AG20443 (cell line): ENCODE data around the gene SEMA3F.

Experiments
- DNase-seq: peaks from one replicate; pipeline ENCODE4 v3.0.0; 2012; ENCODE audit warnings: low spot score, mixed read lengths

SEMA3F gene

DNA sequence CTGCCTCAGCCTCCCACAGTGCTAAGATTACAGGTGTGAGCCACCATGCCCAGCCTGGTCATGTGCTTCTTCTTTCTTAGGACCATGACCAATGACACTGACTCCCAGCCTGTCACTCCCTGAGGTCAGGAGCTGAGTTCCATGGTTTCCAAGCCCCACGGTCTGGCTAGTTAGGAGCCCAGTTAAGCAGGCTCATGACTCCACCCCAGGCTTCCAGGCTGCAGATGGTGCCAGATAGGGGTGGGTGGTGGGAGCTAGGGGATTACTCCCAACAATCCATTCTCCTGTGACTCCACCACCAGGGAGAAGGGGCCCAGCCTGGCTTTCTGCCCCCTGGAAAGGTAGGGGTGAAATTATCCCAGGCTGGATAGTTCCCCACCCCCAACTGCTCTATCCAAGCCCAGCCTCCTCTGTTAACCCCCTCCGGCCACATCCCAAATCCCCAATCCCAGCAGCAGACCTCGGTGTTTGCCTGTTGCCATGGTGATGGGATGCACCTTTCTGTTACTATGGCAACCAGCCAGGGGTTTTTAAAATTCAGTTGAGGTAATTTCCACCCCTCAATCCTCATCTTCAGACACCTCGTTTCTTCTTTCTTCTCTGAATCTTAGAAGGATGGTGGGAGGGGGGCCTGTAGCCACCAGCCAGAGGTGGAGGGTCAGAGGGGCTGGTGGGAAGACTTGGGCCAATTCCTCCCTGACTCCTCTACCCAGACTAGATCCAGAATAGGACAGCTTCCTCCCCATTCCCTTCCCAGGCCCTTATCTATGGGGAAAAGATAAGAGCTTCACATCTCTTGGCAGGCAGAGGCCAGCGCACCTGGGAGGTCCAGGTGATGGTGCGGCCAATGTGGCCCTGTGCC lies 22.5 kb upstream of the SEMA3F start:
- no peak for DNase-seq

DNA sequence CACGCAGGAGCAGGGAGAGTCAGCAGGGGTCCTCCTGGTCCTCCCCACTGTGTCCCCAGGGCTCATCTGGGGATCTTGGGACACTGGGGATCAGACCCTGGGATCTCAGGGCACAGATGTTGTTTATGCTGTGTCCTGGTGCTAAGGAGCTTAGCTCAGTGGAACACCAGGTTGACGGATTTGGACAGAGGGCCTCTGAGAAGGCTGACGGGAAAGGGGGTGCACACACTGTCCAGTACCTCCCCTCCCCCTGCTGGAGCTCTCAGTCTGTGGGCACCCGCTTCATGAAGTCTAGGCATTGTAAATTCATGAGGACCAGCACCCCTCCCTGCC lies 21.9 kb upstream of the SEMA3F start:
- DNase-seq, result no peak

DNA sequence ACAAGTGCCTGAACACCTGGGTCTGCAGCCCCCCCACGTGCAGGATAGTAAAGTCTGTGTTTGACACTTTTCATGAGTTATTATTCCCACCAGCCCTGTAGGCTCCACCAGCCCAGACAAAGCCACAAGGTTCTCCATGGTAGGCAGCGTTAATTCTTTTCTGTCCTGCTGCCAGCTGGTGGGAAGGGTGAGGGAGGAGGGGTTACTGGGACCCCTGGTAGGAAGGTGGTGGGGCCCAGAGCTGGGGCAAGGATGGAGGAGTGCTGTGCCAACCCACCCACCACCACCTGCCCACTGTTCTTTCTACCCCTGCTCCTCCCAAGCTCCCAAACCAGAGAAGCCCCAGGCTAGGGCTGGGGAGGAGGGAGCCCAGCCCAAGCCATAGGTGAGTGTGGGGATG lies 20.8 kb upstream of the SEMA3F start:
- DNase-seq, result no peak

DNA sequence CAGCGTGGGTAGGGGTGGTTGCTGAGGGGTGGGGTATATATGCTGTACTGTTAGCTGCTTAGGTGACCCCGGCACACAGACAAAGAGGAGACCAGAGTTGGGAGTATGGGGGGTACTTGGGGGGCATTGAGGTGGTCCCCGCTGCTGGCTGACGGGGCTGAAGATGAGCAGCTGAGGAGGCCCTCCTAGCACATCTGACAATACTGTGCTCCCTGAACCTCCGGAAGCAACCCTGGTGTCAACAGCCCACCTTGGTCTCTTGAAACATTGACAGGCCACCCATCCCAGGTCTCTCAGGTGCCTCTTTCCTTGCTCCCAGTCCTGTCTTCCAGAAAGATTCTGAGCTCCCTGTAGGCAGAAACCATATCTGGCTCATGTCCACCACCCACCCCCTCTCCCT lies 19.2 kb upstream of the SEMA3F start:
- no peak for DNase-seq

DNA sequence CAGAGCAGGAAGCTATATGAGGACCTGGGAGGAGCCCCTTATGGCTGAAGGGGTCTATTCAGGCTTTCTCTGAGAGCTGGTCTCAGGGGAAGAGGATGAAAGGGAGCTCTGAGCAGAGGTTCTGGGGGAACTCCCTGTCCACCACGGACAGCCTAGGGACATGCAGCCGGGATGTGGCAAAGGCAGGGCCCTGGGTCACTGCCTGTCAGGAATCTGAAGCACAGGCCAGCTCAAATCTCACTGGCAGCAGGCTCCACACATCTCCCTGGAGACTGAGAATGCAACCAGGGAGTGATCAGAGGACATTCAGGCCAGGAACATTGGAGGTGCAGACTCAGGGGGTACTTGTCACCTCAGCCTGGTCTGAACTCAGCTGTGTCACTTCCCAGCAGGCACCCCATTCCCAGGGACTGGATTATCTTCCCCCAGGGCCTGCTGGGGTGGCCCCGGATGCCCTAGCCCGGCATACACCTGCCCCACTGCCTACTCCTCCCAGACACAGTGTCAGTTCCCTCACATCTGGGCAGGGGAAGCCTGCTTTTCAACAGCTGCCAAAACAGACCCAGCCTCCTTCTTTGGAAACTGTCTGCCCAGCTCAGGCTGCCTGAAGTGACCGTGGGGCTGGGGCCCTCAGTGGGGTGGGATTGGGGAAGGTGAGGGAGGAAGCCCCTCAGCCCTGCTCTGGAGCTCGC lies 18.3 kb upstream of the SEMA3F start:
- DNase-seq, result no peak

DNA sequence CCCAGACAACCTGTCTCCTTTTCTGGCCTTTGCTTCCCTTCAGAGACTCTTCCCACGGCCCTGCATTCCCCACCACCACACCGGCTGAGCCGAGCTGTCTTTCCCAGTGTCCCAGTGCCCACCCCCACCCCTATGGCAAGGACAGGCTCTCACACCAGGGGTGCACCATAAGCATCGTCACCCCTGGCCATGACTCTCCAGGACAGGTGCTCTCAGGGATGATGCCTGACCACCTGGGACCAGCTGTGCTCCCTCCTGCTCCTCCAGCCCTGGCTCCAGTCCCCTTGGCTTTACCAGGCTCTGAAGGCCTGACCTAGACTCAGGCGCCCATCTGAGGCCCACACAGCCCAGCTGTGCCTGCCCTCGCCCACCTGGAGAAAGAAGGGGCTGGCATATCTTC lies 17.6 kb upstream of the SEMA3F start:
- no peak for DNase-seq

DNA sequence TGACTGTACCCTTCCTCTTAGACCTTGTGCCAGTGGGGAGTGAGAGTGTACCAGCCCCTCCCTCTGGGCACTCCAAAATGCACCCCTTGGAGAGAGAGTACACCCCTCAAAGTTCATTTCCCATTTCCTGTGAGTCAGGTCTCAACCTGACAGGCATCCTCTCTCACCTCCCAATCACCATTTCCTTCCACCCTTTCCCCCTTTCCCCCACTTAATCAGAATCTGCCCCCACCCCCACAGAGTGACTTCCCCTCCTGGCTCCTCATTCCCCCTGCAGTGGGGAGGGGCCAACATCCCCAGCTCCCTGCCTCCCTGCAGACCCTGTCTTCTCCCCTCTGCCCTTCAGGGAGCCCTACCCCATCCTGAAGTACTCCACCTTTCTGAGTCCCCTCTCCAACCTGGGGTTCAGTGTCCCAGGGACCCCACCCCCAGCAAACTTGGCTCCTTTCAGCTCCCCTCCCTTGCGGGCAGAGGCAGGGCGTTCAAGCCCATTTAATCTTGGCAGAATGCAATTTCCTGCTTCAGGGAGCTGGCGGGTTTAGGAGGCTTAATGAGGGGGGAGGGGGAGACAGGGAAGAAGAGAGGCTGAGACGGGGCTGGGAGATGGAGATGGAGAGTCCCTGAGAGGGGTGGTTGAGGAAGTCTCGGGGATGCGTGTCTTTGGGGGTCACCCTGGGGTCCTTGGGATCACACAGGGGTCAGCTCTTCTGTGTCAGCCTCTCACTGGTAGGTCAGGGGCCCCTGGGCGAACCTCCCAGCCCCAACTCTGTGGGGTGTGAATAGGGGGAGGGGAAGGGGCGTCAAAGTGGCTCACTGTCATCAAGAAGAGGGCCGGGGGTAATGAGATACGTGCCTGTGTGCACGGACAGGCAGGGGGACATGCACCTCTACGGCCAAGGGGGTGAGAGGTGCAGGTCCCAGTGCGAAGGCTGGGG lies 16.6 kb upstream of the SEMA3F start:
- DNase-seq, result peak; percentile 32

DNA sequence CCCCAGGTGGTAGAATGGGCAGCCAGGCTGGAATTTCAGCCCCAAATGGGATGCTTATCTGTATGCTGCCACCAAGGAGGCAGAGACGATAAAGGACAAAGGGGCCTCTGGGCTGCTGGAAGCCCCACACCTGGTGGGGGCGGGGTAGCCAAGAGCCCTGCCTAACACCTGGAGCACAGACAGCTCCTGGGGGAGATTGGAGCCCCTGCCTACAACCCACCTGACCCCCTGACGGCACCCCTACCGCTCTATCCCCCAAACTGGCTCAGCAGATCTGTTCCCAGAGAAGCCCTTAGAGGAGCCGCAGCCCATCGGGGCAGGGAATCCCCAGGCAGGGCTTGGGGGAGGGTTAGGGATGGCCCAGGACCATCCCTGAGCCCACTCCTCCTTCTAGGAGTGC lies 15.8 kb upstream of the SEMA3F start:
- DNase-seq, result no peak

DNA sequence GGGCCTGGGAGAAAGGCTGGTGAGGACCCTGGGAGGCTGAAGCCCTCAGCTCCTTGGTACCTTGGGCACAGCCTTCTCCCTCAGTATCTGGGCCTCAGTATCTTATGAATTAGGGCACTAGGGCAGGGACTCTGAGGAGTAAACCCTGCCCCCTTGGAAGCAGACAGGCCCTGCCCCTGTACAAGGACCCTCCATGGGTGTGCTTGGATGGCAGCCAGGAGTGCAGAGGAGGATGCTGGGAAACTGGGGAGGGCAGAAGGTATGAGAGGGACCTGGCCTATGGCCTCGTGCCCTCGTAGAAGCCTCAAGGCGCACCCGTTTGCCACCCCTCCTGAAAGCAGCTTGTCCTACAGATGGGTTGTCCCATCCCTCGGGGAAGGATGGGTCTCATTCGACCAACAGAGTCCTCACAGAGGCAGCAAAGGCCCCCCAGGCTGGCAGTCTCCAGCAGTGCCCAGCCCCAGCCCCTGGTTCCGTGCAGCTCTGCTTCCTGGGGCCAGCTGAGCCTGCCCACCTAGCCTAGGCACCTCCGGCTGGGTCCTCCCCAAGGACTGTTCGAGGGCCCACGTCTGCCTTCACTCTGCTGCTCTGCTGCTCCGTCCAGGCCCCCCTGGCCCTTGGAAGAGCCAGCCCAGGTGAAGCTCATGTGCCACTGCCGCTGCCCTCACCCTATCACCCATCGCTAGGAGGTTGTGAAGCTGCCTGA lies 15.3 kb upstream of the SEMA3F start:
- DNase-seq, result no peak

DNA sequence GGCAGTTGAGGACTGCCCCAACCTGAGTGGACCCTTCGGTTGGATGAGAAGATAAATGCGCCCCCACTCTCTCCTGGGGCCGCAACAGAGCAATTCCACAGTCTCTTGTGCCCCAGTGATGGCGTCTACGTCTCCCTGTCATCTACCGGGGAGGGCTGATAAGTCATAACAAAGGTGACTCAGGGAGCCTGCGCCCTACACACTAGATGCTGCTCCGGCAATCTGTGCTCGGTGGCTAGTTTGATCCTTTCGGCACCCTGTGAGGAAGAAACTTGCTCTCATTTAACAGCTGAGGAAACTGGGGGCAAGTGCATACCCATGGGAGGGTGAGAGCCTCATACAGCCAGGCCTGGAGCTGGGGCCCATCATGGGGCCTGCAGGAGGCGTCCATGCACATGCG lies 14.1 kb upstream of the SEMA3F start:
- no peak for DNase-seq

DNA sequence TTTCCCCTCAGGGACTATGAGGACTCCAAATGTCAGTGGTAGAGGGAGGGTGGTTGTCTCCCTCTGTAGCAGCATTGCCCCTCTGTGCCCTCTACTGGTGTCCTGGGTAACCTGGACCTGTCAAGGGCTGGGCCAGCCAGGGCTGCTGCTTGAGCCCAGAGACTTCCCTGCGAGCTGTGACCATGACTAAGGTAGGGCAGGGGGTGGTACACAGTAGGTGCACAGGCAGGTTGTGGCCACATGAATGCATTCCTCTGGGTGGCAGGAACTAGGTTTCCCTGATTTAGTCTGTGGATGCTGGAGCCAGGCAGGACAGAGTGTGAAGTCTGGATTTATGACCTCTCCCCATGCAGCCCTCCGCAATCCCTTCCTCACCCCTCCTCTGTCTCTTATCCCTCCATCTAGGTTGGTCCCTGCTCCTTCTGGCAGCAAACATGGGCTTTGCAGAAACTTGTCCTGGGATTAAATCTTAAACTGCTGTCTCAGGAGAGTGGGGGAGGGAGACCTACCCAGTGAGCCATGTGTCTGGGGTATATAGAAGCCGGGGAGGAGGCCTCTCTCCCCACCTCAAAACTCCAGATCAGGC lies 8.7 kb upstream of the SEMA3F start:
- DNase-seq, result no peak

DNA sequence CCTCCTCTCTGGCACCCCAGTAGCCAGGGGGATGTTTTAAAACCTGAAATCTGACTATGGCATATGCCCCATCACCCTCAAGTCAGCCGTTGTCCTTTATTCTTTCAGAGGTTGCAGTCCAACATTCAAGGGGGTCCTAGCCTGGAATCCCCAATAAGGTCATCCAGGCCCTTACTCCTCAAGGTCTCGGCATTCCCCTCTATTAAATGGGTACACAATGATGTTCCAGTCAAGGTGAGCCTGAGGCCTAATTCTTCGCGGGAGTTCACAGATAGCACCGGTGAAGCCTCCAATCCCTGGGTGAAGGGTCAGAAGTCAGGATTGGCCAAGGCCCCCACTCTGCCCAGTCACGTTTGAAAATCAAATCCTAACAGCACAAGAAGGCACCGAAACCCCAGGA lies 8.1 kb upstream of the SEMA3F start:
- DNase-seq, result no peak

DNA sequence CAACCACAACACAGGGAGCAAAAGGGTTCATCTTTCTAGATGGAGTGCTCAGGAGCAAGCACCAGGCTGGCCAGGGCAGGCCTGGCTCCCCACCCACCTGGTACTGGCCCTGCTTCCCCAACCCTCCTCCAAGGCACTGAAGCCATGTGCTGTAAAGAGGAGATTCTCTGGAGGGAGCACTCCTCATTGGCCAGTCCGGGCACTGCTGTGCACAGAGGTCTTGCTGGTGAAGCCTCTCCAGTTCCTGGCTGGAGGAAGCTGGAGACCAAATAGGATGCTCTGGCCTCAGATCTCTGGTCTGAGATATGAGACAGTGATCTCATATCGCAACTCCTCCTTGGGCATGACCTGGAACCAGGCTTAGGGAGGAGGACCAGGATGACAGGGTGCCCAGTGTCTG lies 7.7 kb upstream of the SEMA3F start:
- DNase-seq, result no peak

DNA sequence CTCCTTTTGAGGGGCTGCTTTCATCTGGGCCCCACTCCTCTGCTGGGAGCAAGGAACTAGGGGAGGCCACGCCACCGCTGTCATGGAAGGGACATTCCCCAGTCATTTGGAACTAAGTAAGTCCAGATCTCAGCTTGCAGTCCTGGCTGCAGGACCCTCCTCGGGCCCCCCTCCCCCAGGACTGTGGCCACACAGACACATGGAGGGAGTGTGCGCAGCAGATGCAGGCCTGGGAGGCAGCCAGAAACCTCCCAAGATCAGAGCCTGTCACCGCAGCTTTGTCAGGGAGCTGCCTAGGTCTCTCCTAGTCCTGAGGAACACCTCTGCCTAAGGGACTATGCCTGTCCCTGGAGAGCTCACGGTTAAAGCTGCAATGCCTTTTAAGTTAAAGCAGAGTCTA lies 7.3 kb upstream of the SEMA3F start:
- peak; percentile 60 for DNase-seq

DNA sequence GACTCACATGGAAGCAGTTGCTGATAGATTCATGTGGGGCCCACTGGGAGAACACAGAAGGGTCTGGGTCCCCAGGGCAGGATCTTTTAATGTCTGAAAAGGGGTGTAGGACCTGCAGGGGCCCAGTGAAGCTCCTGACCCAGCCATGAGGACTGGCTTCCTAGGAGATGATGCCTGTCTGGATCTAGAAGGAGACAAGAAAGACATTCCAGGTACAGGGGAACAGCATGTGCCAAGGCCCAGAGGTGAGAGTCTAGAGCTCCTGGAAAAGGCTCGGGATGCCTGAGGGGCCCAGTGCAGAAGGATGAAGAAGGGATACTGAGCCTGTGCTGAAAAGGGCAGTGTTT lies 4.7 kb upstream of the SEMA3F start:
- no peak for DNase-seq

DNA sequence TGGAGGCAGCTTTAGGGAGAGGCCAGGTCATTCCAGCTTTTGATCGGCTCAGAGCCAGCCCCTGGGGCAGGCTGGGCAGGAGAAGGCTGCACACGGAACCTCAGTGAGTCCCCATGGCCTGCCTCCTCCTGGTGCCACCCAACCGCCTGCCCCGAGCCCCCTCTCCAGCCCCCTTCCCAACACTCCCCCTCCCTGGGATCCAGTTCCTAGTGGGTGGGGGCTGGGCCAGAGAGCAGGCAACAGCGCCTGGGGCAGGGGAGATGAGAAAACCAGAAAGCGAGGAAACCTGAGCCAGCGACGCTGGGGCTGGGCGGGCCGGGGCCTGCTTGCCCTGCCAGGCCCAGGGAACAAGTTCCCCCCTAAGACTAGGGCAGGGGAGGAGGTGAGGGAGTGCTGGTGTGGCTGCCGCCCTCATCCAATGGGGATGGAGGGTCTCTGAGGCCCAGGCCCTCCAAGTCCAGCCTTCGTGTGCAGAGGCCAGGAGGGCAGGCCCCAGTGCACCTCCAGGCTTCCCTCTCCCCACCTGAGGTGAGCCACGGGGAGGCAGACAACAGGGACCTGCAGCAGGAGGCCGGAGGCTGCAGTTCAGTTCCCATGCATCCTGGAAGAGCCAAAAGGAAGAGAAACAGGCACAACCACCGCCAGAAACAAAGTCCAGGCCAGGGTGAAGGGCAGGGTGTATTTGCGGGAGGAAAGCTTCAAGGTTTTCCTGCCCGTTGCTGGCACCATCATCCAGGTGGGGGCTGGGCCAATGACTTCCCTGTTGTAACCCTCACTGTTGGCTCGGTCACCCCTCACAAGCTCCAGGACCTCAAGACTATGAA lies 4.0 kb upstream of the SEMA3F start:
- DNase-seq, result no peak

DNA sequence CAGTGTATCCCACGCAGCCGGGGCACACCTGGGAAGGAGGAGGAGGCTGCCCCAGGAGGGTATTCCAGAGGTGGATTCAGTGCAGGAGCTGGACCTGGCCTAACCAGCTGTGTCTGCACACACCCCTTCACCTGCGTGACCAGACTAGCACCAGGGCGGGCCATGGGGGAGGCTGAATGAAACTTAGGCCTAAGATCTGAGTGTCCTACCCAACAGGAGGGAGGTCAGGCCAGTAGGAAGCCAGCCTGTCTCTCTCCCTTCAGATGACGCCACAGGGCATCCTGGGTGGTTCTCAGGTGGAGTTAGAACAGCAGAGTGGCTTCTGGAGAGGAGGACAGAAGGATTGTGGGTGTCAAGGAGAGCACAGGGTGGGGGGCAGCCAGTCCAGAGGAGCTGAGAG lies 3.4 kb upstream of the SEMA3F start:
- no peak for DNase-seq

DNA sequence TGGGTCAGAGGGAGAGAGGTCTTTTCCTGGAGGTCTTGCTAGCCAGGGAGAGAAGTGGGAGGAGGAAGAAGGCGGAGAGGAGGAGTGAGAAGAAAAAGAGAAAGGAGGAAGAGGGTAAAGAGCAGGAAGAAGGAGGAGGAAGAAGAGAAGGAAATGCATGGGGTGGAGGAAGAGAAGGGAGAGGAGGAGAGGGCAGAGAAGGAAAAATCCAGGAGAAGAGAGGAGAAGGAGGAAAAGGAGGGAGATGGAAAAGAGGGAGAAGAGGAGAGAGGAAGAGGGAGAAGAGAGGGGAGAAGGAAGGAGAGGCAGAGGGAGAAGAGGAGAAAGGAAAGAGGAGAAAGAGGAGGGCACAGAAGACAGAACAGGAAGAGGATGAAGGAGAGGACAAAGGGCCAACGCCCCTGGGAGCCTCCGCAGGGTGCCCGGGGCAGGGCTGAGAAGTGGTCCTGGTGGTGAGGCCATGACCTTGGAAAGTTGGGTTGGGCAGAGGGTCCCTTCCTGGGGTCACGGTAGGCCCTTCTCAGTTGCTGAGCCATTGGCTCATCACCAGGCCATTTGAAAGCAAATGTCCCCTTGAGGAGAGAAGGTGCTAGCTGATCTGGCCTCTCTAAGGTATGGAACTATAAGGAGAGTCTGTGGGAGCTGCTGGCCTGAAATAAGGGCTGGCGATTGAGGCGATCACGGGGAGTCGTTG lies 1.2 kb upstream of the SEMA3F start:
- DNase-seq, result no peak

DNA sequence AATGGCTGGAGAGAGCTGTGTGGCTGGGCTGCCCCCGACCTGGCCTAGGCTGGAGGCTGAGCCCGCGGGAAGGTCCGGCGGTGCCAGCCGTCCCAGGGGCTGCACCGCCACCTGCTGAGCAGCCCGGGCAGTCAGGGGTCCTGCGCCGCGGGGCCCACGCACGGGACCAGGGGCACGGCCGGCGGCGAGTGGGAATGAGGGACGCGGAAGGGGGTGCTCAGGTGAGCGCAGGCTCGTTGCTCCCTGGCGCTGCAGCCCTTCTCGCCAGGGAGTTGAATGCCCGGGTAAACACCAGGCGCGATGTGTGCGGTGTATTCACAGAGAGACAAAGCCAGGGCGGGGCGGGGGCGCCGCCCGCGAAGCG lies 666 bp upstream of the SEMA3F start:
- no peak for DNase-seq

DNA sequence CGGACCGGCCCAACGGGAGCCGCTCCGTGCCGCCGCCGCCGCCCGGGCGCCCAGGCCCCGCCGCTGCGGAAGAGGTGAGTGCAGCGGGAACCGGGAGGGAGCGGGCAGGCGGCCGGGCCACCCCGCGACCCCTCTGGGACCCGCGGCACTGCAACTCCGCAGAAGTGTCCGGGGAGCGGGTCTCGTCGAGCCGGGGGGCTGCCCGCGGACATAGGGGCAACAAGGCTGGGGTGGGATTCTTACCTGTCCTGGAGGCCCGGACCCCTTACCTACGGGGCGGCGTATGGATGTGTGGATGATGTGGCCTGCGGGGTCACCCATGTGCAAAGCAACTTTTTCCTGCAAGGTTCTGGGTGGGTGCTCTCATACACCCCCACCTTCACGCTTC lies 361 bp downstream of the SEMA3F start:
- no peak for DNase-seq
